ENCODE measurements around the gene TGFBR3. TPM values are rescaled to one million over a fixed set of nuclear protein-coding genes. Genes with fewer than 3 reads are reported as not detected.

Gene TGFBR3
- total RNA-seq, 1 donor from 2014 or later: 102 TPM

DNA sequence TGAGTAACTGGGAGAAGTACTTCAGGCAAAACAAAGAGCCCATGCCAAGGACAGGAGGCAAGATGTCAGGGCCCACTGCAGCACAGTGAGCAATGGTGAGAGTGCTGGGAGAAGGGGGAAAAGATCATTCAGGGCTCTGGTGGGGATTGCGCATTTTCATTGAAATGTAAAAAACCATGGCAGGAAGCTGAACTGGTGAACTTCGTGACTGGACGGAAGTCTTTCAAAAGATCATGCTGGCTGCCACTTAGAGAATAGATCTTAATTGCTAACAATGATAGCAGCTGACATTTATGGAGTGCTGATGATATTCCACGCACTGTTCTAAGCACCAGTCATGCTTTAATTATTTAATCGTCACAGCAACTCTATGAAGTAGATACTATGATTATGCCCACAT is 107.0 kb downstream of the TGFBR3 start:
- DNase-seq (ENCODE audit: low spot score): no peak

DNA sequence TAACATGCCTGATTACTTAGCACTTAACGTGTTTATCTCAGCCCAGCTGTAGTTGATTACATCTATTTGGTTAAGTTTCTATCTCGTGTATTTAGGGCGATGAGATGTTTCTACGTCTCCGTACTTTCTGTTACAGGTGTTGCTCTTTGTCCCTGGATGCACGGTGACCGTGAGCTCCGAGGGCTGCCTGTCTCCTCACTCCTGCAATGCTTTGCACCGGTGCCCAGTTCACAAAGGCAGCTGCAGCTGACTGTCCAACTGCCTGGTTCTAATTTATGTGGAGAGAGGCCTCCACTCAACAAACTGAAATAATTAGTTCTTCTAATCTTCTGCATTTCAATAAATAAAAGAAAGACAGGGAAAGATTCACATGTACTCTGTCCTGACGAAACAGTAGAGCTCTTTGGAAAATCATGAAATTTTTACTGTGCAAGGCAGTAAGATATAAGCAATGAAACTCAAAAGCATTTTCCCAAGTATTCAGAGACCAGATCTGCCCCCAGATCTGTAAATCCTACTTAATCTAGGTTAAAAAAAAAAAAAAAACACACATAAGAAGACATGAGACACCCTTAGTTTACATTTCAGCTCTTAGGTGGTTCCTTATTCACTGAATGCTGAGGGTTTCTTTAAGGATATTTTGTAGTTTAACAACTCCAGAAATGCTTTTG is 108.2 kb downstream of the TGFBR3 start:
- no peak for DNase-seq (ENCODE audit: low spot score)

DNA sequence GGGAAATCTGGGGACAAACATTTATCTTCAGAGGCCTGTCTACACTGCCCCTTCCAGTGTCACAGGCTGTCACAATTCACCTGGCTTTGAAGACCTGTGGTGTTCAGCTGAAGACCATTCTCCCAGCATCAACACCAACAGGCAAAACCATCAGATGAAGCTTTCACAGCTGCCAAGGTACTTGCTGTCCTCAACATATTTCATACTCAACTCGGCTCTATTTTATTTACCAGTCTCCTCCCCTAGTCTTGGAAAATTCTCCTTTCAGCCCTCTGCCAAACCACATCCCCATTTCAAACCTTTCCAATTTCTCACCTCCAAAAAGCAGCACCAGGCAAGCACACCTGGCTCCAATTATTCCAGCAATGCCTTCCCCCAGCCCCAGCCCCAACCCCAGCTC is 108.8 kb downstream of the TGFBR3 start:
- DNase-seq (ENCODE audit: low spot score): no peak

DNA sequence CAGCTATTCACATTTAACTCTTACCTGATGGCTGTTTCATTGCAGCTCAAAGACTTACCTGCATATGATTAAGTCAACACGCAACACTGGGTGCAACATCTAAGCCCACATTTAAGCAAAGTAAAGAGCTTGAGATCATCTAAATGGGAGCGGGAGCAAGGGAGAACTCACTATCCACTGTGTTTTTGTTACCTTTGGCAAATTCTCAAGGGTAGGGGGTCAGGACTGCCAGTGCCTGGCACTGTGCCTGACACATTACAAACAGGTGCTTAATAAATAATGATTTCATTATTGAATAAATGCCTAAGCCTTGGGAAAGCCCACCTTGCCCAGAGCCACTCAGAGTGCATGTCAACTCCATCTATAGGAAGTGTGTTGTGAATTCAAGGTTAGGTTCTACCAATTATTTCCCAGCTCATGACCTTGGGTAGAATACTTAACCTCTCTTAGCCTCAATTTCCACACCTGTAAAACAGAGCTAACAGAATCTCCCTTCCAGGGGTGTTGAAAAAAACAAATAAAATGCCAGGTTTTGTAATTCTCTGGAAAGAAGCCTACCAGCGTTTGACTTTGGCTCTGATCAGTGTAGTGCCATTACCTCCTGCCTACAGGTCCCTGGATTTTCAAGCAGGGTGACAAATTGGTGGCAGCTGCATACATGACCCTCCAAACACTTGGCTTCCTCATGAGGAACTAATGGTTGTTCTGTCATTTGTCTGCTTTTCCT is 109.7 kb downstream of the TGFBR3 start:
- no peak for DNase-seq (ENCODE audit: low spot score)

DNA sequence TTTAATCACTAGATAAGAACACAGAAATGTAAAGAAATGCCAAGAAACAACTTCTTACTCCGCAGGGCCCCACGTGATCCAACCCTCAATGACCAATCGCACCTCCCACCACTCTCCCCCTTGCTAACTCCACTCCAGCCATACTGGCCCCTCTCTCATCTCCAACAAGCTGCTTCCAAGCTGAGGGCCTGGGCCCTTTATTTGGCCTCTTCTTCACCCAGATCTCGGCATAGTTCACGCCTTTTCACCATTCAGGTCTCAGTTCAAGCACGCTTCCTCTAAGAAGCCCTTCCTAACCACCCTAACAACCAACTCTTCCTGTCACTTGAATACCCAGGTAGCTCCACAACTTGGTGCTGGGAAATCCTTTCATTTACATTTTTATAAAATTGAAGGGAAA is 110.7 kb downstream of the TGFBR3 start:
- DNase-seq (ENCODE audit: low spot score): no peak

DNA sequence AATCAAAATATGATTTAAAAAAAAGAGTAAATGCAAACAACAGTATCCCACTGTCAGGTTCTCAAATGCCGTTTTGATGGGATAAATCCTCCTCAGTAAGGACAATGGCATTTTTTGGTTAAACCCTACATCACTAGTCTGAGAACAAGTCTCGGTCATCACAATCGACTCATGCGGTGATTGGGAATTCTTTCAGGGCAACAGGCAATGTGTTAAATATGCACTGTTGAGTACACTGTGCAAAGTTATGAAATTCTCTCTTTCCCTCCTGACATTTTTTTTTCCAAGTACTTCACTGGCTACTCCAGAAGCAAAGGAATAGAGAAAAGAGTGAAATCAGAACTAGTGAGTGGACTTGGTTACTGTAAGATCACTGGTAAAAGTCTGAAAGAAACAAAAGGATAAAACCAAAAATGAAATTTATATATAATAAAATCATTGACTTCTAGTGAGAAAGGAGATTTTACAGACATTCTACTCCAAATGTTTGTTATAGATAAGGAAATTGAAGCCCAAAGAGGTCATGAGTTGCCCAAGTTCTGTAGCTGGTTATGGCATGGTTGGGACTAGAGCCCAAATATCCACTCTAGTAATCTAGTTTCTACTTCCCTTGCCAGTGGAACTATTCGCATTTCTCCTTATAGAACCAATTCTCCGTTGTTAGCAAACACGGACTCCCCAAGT is 111.3 kb downstream of the TGFBR3 start:
- DNase-seq (ENCODE audit: low spot score): no peak

DNA sequence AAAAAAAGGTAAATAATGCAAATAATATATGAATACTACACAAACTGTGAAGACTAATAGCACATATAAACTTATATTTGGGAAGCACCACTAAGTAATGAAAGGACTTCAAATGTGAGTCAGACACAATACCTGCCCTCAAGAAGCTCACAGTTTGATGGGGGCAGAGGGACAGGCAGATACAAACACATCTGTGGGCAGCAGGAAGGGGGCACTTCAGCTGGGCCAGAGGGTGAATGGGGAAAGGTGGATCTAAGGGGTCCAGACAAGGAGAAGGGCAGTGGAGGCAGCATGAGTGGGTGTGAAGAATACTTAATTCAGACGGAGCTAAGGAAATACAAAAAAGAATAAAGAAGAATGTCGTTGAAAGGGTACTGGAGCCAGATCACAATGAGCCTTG is 114.2 kb downstream of the TGFBR3 start:
- no peak for DNase-seq (ENCODE audit: low spot score)

DNA sequence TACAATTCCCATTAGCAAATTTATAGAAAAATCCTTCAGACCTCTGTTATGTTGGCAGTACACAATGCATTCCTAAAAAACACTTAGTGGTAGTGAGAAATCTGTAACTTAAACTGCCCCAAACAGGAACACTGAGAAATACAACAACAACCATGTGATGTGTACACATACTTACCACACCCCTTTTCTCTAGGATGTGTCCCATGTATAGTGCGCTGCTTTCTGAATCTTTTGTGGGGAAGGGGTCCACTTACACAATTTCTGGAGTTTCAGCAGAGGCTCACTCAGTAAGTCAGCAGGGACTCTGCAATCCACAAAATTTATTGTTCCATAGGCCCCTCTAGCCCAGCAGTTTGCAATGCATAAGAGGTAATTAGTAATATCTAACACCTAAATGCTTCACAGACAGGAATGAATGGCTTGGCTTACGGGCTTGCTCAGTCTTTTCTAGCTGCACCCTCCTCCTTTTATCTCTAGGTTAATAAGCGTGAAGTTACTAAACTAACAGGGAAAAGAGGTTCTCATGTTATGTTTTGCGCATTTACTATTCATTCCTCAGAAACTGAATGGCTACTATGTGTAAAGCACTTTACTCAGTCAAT is 115.2 kb downstream of the TGFBR3 start:
- no peak for DNase-seq (ENCODE audit: low spot score)

DNA sequence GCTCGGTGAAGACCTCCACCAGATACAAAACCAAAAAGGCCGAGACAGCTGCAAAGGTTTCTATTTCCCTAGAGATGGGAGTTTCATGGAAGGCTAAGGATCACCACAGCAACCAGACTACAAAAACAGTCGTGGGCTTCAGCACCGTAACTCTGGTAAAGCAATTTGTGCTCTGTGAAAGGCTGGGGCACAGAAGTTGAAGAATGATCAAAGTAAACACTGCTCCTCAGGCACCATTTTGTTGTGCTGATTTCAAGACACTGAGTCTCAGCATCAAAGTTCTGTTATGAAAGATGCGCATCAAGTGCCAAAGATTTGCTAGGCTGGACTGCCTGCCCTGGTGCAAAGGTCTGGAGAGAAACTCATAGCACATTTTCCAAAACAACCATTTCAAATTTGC is 116.2 kb downstream of the TGFBR3 start:
- DNase-seq (ENCODE audit: low spot score): no peak

DNA sequence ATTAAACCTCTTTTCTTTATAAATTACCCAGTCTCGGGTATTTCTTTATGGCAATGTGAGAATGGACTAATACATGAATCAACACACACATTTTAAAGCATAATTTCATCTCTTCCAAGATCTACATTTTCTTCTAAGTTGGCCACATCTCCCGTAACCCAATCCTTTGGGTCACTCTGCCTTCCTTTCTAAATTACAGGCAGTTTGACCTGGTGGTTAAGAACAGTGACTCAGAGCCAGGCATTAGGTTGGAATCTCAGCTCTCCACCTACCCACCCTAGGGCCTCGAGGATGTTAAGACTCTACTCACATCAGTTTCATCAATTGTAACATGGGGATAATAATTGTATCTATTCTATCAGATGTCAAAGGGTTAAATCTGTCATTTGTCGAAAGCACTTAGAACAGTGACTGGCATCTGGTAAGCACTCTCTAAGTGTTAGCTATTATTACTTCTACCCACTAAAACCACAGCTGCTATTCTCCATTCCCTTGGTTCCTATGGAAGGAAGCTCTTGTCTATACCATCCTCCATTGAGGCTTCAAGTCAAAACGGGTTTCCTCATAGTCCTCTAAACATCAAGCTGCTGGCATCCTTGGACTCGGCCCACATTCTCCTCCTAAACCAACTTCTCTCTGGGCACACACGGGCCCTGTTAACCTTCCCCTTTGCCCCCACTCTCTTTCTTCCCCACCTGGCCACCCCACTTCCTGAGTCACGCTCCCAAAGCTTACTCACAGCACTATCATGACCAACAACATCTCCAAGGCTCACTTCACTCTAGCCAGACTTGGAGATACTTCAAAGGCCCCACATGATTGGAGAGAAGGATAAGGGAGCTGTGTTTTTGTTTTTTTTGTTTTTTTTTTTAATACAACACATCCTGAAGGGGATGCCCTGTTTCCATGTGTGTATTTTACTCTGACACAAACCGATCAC is 116.9 kb downstream of the TGFBR3 start:
- DNase-seq (ENCODE audit: low spot score): no peak

DNA sequence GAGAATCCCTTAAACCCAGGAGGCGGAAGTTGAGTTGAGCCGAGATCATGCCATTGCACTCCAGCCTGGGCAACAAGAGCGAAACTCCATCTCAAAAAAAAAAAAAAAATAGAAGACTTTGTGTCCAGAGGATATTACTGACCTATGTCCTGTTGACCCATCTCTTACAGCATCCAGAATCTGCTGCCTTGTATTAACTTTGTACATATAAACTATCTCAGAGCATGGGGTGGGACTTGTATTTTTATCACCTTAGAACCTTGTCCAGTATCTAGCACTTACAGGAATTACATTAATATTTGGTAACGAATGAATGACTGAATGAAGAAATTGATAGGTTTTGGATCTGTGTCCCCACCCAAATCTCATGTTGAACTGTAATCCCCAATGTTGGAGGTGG is 117.8 kb downstream of the TGFBR3 start:
- no peak for DNase-seq (ENCODE audit: low spot score)

DNA sequence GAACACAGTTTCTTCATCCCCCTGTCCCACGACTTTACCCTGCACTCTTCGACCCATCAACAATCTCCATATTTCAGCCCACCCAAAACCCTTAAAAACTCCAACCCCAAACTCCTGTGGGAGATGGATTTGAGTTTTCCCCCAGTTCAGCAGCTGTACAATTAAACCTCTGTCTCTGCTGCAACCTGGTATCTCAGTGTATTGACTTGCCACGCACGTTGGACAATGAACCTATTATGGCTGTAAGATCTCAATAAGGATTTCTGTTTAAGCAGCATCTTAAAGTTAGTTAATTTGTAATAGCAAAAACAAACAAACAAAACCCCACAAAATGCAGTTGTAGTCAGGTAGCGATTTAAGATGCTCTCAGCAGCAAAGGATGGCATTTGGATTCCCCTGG is 119.1 kb downstream of the TGFBR3 start:
- no peak for DNase-seq (ENCODE audit: low spot score)

DNA sequence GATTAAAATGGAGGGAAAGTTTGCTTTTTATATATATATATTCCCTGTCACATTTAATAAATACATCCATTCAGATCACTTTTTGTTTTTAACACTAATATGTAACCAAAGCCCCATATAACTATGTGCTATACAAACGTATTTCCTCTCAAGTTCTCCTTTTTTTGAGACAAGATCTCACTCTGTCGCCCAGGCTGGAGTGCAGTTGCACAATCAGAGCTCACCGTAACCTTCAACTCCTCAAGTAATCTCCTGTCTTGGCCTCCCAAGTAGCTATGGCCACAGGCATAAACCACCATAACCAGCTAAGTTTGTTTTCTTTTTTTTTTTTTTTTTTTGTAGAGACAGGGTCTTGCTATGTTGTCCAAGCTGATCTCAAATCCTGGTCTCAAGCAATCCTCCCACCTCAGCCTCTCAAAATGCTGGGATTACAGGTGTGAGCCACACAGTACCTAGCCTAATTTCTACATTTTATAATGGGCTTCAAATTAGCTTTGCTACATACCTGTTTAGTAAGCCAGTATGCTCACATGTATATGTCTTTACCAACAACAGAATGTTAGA is 120.0 kb downstream of the TGFBR3 start:
- no peak for DNase-seq (ENCODE audit: low spot score)

DNA sequence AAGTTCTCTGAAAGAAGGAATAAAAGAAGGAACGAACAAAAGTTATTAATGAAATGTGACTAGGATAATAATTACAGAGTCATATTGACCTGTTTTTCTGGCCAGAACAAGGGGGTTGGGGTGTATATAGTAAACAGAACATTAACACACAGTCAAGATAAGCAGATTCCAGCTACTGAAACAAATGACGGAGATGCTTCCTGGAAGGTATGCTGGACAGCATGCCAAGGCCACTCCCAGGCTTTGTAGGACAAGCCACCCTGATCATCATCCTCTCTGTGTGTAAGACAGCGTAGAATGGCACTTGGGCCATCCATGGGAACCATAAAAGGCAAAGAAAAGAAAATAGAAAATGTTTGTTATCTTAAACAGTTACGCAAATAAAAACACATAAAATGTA is 120.7 kb downstream of the TGFBR3 start:
- DNase-seq (ENCODE audit: low spot score): no peak

DNA sequence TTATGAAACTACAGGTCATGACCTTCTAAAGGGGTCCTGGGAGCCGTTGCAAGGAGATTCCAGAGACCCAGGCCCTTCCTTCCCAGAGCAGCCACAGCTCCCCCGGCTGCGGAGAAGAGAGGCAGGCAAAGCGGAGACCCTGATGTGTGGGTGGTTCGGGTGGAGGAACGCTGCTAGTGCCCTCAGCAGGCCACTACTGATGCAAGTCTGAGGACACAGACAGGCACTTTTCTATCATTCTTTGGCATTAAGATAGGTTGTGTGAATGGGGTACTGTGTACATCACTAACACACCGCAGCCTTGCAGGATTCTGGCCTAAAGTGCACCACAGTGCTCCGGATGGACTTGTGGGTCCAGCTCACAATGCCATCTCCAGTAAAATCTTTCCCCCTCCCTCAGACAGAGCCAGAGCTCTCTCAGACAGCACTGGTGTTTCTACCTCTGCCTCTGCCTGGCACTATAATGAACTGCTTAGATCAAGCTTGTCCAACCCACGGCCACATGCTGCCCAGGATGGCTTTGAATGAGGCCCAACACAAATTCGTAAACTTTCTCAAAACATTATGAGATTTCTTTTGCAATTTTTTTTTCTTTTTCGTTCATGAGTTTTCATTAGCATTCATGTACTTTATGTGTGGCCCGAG is 121.4 kb downstream of the TGFBR3 start:
- no peak for DNase-seq (ENCODE audit: low spot score)

DNA sequence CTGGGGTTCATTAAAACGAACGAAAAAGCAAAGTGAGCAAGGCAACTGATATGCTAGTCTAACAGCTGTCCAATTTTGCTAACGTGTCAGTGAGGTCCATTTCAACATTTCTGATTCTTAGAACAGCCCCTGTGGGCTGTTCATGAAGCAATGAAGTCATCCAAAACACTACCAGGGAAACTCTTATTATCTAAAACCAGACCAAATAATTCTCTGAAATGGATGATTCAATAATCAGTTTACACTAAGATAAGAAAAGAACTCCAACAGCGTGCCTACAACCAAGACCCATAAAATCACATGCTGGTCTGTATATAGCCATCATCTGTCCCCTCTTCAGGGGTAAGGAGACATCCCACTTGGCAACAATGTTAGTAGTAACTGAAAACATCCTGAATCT is 122.7 kb downstream of the TGFBR3 start:
- no peak for DNase-seq (ENCODE audit: low spot score)

DNA sequence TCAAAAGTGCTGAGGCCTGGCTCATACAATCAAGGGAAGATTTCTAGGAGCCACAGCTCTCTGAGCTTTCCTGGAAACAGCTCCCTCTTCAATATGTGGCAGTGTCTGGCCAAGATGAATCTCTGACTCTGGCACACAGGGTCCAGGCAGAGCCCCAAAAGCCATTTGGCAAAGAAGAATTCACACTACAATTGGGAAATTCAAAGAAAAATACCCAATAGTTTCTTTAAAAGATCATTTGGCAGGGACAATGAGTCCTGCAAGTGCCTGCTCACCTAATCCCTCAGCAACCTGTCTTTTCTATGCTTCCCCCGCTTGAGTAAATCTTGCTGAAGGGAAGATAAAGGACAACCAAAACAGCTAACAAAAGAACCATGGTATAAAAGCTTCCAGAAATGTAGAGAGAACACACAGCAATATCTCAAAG is 124.6 kb downstream of the TGFBR3 start:
- no peak for DNase-seq (ENCODE audit: low spot score)

DNA sequence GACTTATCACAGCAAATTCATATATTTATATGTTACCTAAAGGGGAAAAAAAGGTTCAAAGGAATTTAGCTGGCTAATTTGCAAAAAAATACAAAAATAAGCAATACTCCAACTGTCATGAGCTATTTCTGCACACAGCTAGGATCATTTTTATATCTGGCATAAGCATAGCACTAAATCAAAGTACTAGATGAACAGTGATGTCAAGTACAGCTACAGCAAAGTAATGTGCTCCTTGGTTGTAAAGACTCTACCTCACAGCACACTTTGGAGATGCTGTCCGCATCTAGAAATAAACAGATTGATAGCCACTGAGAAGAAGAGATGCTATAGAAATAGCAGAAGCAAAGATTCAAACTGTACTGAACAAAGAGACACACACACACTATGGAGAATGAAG is 125.4 kb downstream of the TGFBR3 start:
- DNase-seq (ENCODE audit: low spot score): no peak

DNA sequence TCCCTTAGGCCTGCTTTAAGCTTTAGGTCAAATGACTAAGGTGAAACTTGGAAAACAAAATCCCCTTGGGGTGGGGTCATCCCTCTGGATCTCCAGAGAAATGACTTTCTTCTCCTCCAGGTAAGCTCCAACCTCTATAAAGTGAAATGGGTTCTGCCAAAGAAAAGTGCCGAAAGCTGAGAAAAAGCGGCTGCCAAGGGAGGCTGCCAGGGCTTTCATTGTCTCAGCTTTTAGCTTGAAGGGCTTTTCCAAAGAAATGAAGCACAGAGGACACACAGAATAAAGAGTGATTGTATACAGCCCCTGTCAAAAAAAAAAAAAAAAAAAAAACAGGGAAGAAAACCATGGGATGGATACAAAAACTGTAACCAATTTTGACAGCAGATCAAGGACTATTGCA is 126.9 kb downstream of the TGFBR3 start:
- no peak for DNase-seq (ENCODE audit: low spot score)

DNA sequence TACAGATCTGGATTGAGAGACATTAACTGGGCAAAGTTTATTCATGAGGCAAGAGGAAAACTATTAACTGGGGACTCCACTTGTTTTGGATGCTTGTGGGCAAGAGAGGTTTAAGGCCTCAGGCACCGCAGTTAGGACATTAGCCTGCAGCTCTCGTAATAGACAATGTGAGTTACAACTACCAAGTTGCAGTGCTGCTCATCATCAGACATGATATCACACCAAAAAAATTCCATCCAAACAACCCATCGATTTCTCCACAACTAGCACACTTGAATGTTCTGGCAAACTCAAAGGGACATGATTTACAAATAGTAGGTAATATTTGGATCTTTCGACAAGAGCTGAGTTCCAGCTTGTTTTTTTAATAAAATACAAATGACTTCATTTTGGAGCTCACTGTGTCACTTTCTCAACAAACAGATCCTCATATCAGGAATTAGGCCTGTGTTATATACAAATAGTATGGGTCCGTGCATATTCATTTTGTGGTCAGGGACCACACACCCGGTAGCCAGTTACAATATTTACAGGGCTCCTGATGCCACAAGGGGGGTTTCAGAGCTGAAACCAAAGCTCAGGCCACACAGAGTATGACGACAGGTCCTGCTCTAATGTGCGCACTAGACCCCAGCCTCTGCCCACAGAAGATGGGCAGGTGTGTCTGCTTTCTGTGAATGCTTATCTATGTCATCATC is 128.0 kb downstream of the TGFBR3 start:
- no peak for DNase-seq (ENCODE audit: low spot score)
